SK-N-SH (cell line): ENCODE measurements around the gene GRIN2C. TPM values are rescaled to one million over a fixed set of nuclear protein-coding genes. Genes with fewer than 3 reads are reported as not detected.

Source experiments
- CTCF ChIA-PET: fragments of 300-600, 350-600 bp; formaldehyde crosslinking; extraction: SDS; loops from one replicate; lab custom pipeline; 2021; lab: Yijun Ruan, JAX
- POLR2A ChIA-PET: fragments of 350-600 bp; sonication (Branson Sonifier 250); formaldehyde crosslinking; extraction: SDS; loops from one replicate; lab custom pipeline; 2020; ENCODE audit warnings: antibody characterized with exemption, inconsistent platforms; lab: Yijun Ruan, JAX
- DNase-seq: peaks from one replicate; pipeline ENCODE4 v3.0.0; 2012
- H2AFZ ChIP-seq: fragments of 200-600 bp; sonication (generic); 2 replicates; pipeline ENCODE4 v1.8.1; 2016; ENCODE audit warnings: antibody characterized with exemption, mild to moderate bottlenecking, low read depth
- H3F3A ChIP-seq: fragments of 200-600 bp; sonication (generic); replicated peaks from 2 replicates; pipeline ENCODE3; 2016; ENCODE audit warnings: antibody characterized with exemption, mild to moderate bottlenecking; ENCODE audit not compliant: insufficient read depth
- H3K27ac ChIP-seq, 2 experiments: fragments of 200-500 bp in 1 of 2; fragments of 200-600 bp in 1 of 2; sonication (Bioruptor generic) in 1 of 2; sonication (generic), shearing (Covaris generic) in 1 of 2; 2 replicates each; pipeline versions ENCODE4 v1.5.1 to v1.6.1; 2014 to 2016; ENCODE audit warnings: low read depth in 2 of 2, inconsistent platforms in 1 of 2, low read length in 1 of 2, mild to moderate bottlenecking in 1 of 2, mixed read lengths in 1 of 2
- H3K27me3 ChIP-seq: fragments of 200-600 bp; sonication (generic), shearing (Covaris generic); 2 replicates; pipeline ENCODE4 v1.6.1; 2016; ENCODE audit warnings: mixed run types; ENCODE audit not compliant: insufficient read depth
- H3K36me3 ChIP-seq, 2 experiments: fragments of 200-500 bp in 1 of 2; fragments of 200-600 bp in 1 of 2; sonication (Bioruptor generic) in 1 of 2; sonication (generic) in 1 of 2; replicated peaks in 1 of 2; 2 replicates each; pipeline versions ENCODE3 to v1.5.1; 2014 to 2016; ENCODE audit warnings: low read length in 1 of 2, mild to moderate bottlenecking in 1 of 2; ENCODE audit not compliant: insufficient read depth in 2 of 2, control insufficient read depth in 1 of 2
- H3K4me1 ChIP-seq, 2 experiments: fragments of 200-500 bp in 1 of 2; fragments of 200-600 bp in 1 of 2; sonication (Bioruptor generic) in 1 of 2; sonication (generic), shearing (Covaris generic) in 1 of 2; 2 replicates each; pipeline versions ENCODE4 v1.5.1 to v1.6.1; 2014 to 2016; ENCODE audit warnings: low read depth in 1 of 2, low read length in 1 of 2, mixed run types in 1 of 2; ENCODE audit not compliant: insufficient read depth in 2 of 2, control insufficient read depth in 1 of 2
- H3K4me2 ChIP-seq: fragments of 200-600 bp; sonication (generic), shearing (Covaris generic); 2 replicates; pipeline ENCODE4 v1.6.1; 2017; ENCODE audit warnings: mixed run types
- H3K4me3 ChIP-seq, 2 experiments: fragments of 200-500 bp in 1 of 2; fragments of 200-600 bp in 1 of 2; sonication (Bioruptor generic) in 1 of 2; sonication (generic), shearing (Covaris generic) in 1 of 2; 2 replicates each; pipeline versions ENCODE4 v1.5.1 to v1.8.1; 2014 to 2016; ENCODE audit warnings: low read depth in 2 of 2, inconsistent platforms in 1 of 2, low read length in 1 of 2, mild to moderate bottlenecking in 1 of 2, mixed read lengths in 1 of 2, moderate library complexity in 1 of 2
- H3K79me2 ChIP-seq: fragments of 200-600 bp; sonication (generic); 2 replicates; pipeline ENCODE4 v1.8.1; 2017; ENCODE audit warnings: mild to moderate bottlenecking; ENCODE audit not compliant: insufficient read depth
- H3K9ac ChIP-seq: fragments of 200-600 bp; sonication (generic); 2 replicates; pipeline ENCODE4 v1.6.1; 2017; ENCODE audit warnings: mixed run types
- H3K9me2 ChIP-seq: fragments of 200-600 bp; sonication (generic); 2 replicates; pipeline ENCODE4 v1.6.1; 2017; ENCODE audit warnings: mixed run types
- H3K9me3 ChIP-seq: fragments of 200-600 bp; sonication (generic); 2 replicates; pipeline ENCODE4 v1.6.1; 2017; ENCODE audit warnings: mixed run types, mild to moderate bottlenecking, moderate library complexity
- H4K20me1 ChIP-seq: fragments of 200-600 bp; sonication (generic); 2 replicates; pipeline ENCODE4 v1.6.1; 2017; ENCODE audit warnings: mild to moderate bottlenecking, mixed run types; ENCODE audit not compliant: insufficient read depth
- EP300 ChIP-seq, 2 experiments: IDR thresholded peaks; 2 replicates each; pipeline versions ENCODE4 v1.4.0 to v1.6.1; 2012; ENCODE audit warnings: borderline replicate concordance in 1 of 2, low read depth in 1 of 2, low read length in 1 of 2
- EZH2phosphoT487 ChIP-seq: fragments of 200-600 bp; sonication (generic); IDR thresholded peaks from 2 replicates; pipeline ENCODE4 v1.6.1; 2017; ENCODE audit warnings: low read depth, mixed run types, mild to moderate bottlenecking, antibody characterized with exemption, moderate library complexity, borderline replicate concordance
- MEF2A ChIP-seq: IDR thresholded peaks from 2 replicates; pipeline ENCODE4 v1.4.0; 2012; ENCODE audit warnings: low read depth, borderline replicate concordance
- PBX3 ChIP-seq: IDR thresholded peaks from 2 replicates; pipeline ENCODE4; 2012
- RAD21 ChIP-seq: IDR thresholded peaks from 2 replicates; pipeline ENCODE4 v1.6.1; 2012; ENCODE audit warnings: mild to moderate bottlenecking, low read length
- RCOR1 ChIP-seq: fragments of 150-350 bp; IDR thresholded peaks from 2 replicates; pipeline ENCODE4 v1.6.1; 2017; ENCODE audit warnings: antibody characterized with exemption, low read length
- RFX5 ChIP-seq: IDR thresholded peaks from 2 replicates; pipeline ENCODE4 v1.6.1; 2012; ENCODE audit warnings: mild to moderate bottlenecking, improper control_type of control experiment, low read length
- RXRA ChIP-seq: IDR thresholded peaks from 2 replicates; pipeline ENCODE4 v1.4.0; 2012; ENCODE audit warnings: low read depth, mild to moderate bottlenecking, borderline replicate concordance
- TEAD4 ChIP-seq: IDR thresholded peaks from 2 replicates; pipeline ENCODE4 v1.4.0; 2012; ENCODE audit warnings: mild to moderate bottlenecking, borderline replicate concordance; ENCODE audit not compliant: insufficient read depth
- WGBS: methylation state at CpG from one replicate; pipeline ENCODE4 v1.1.6; 2017; ENCODE audit warnings: low lambda C conversion rate; 5-methylcytosine and 5-hydroxymethylcytosine counted together
- polyA plus RNA-seq, 3 experiments: library from polyadenylated mRNA; depleted of rRNA; stranded (reverse); fragments of >200 nt; gene quantifications; 2 replicates each; pipeline ENCODE4 v1.2.3, GENCODE V29; 2012
- TF ChIP-seq, protein P1 (sequence below): IDR thresholded peaks from 2 replicates; pipeline ENCODE4 v1.6.1; 2012; ENCODE audit warnings: mild to moderate bottlenecking, low read depth, low read length, moderate library complexity

The GRIN2C gene
- polyA plus RNA-seq, 1 of the 3 experiments (the other 2 are of a cell fraction): 0.39 TPM

DNA sequence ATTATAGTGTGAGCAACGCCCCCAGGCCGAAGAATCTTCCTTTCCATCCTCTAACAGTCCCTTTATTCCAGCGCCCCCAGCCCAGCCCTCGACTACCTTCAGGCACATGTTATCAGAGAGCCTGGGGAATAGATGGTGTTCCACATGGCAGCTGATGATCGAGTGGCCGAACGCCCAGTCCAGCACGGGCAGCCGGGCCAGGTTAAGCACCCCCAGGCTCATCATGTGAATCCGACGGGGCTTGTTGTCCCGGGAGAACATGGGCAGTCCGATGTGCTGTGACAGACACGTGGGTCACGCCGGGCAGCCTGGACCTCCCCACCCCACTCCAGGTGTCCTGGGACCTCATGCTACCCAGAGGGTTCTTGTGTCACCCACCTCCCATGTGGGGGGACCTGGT lies 19.6 kb upstream of the GRIN2C start:
- Histone ChIP-seq H3K9me3 (no peaks in the 10 kb centered on the region), H3K4me3 (no peak overlapping the region), H3K27me3 (peaks cover 18% of the 10 kb centered on the region; the same call in 1 of the 2 replicates), H3K9me2 (no peaks in the 10 kb centered on the region), H4K20me1 (no peaks in the 10 kb centered on the region), H3K79me2 (no peaks in the 10 kb centered on the region), H3F3A (no peaks in the 10 kb centered on the region), H3K27ac (no peak overlapping the region), H2AFZ (no peak overlapping the region), H3K4me1 (no peaks in the 10 kb centered on the region), H3K36me3 (no peaks in the 10 kb centered on the region), H3K4me2 (no peak overlapping the region), H3K9ac (no peak overlapping the region)
- TF ChIP-seq MEF2A (no peak), RAD21 (no peak), EZH2phosphoT487 (no peak), RXRA (no peak), EP300 (IDR thresholded peaks at IDR 0.05; ENCODE audit: borderline replicate concordance in 1 of 2, low read depth in 1 of 2, low read length in 1 of 2) (no peak)
- TF ChIP-seq, protein P1, sequence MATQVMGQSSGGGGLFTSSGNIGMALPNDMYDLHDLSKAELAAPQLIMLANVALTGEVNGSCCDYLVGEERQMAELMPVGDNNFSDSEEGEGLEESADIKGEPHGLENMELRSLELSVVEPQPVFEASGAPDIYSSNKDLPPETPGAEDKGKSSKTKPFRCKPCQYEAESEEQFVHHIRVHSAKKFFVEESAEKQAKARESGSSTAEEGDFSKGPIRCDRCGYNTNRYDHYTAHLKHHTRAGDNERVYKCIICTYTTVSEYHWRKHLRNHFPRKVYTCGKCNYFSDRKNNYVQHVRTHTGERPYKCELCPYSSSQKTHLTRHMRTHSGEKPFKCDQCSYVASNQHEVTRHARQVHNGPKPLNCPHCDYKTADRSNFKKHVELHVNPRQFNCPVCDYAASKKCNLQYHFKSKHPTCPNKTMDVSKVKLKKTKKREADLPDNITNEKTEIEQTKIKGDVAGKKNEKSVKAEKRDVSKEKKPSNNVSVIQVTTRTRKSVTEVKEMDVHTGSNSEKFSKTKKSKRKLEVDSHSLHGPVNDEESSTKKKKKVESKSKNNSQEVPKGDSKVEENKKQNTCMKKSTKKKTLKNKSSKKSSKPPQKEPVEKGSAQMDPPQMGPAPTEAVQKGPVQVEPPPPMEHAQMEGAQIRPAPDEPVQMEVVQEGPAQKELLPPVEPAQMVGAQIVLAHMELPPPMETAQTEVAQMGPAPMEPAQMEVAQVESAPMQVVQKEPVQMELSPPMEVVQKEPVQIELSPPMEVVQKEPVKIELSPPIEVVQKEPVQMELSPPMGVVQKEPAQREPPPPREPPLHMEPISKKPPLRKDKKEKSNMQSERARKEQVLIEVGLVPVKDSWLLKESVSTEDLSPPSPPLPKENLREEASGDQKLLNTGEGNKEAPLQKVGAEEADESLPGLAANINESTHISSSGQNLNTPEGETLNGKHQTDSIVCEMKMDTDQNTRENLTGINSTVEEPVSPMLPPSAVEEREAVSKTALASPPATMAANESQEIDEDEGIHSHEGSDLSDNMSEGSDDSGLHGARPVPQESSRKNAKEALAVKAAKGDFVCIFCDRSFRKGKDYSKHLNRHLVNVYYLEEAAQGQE: no peak
- no peak for DNase-seq
- WGBS: 74% methylated on average over 16 of the region's 16 CpGs
- ChIA-PET POLR2A (no interaction called here), CTCF (interaction anchor here (1.5 to 47.7 kb wide), 3 partner anchors 44 to 78 kb away, joined by 4 to 3869 read pairs (median 8); partner anchors contain the start of genes GRIN2C, NAT9 and USH1G)

DNA sequence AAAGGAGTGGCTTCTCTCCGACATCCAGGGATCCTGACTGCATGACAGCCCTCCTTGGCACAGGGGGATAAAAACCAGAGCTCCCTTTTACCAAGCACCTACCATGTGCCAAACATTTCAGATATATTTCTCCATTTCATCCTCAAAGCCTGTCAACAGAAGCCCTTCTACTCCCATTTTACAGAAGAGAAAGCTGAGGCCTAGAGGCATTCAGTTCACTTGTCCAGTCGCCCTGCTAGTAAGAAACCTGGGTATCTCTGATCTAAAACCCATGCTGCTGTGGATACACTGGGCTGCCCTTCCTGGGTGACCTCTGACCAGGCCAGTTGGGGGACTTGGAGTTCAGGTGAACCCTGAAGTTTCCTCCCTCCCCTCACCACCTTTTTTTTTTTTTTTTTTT lies 19.0 kb upstream of the GRIN2C start:
- Histone ChIP-seq H3K4me1 (peaks cover 0 to 5% of the 10 kb centered on the region in 2 experiments; a peak in 2 of 4 replicates), H3K9me3 (no peaks in the 10 kb centered on the region), H3K27me3 (peaks cover 11% of the 10 kb centered on the region; the same call in 1 of the 2 replicates), H3K27ac (no peak overlapping the region), H3K9ac (no peak overlapping the region), H4K20me1 (no peaks in the 10 kb centered on the region), H3K4me2 (no peak overlapping the region), H3K9me2 (no peaks in the 10 kb centered on the region), H3F3A (no peaks in the 10 kb centered on the region), H3K36me3 (no peaks in the 10 kb centered on the region), H3K79me2 (no peaks in the 10 kb centered on the region), H3K4me3 (no peak overlapping the region), H2AFZ (no peak overlapping the region)
- ChIA-PET POLR2A (no interaction called here), CTCF (interaction anchor here (1.2 to 47.7 kb wide), 4 partner anchors 11 to 61 kb away, joined by 3 to 3869 read pairs (median 7); partner anchors contain the start of genes GRIN2C, NAT9, OTOP2 and OTOP3)
- DNase-seq: no peak
- 53% methylated on average over 2 of the region's 2 CpGs for WGBS
- TF ChIP-seq PBX3 (no peak), RCOR1 (no peak), TEAD4 (no peak), EP300 (IDR thresholded peaks at IDR 0.05; ENCODE audit: borderline replicate concordance in 1 of 2, low read depth in 1 of 2, low read length in 1 of 2) (no peak), RFX5 (no peak), EZH2phosphoT487 (no peak)
